ENCODE data around the gene MAD1L1. TPM values are rescaled to one million over a fixed set of nuclear protein-coding genes. Genes with fewer than 3 reads are reported as not detected.

The MAD1L1 gene
- total RNA-seq, 1 experiment from 2014 or later = 38.5 TPM

DNA sequence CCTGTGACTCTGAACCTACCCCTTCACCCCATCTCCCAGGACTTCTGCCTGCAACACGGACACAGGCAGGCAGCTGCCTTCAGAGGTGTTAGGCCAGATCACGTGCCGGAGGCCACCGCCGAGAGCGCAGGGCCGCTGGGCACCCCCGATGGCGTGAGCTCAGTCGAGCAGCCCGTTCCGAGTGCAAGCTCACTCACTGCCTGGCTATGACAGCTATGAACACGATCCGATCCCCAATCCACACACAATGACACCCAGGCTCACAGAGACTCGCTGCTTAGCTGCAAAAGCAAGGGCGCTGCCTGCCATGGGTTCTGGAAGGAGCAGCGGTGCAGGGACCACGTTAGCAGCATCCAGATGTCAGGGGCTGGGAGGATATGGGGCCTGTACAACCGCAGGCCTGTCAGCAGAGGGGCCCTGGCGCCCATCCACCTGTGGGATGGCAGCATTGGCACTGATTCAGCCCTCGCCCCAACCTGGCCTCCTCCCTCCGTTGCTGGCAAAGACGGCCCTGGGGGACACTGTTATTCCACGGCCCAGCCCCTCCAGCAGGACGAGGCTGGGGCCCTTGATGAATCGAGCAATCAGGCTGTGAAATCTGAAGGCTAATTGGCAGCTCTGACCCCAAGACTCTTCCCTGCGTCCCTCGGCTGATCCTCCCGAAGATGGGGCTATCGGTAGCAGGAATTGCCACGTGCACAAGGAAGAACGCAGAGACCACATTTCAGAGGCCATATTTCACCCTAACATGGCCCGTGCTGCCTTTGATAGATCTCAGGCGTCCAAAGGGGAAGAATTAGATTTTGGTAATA lies 332.6 kb downstream of the MAD1L1 start:
- H3K4me2 ChIP-seq (ENCODE audit: low read length) = no peak overlapping the region
- intact Hi-C loops (cut with micrococcal nuclease) = no loop called here
- TF ChIP-seq, protein P1, sequence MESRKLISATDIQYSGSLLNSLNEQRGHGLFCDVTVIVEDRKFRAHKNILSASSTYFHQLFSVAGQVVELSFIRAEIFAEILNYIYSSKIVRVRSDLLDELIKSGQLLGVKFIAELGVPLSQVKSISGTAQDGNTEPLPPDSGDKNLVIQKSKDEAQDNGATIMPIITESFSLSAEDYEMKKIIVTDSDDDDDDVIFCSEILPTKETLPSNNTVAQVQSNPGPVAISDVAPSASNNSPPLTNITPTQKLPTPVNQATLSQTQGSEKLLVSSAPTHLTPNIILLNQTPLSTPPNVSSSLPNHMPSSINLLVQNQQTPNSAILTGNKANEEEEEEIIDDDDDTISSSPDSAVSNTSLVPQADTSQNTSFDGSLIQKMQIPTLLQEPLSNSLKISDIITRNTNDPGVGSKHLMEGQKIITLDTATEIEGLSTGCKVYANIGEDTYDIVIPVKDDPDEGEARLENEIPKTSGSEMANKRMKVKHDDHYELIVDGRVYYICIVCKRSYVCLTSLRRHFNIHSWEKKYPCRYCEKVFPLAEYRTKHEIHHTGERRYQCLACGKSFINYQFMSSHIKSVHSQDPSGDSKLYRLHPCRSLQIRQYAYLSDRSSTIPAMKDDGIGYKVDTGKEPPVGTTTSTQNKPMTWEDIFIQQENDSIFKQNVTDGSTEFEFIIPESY (IDR thresholded peaks at IDR 0.05; ENCODE audit: extremely low read depth, insufficient replicate concordance, low read length) = no peak
- TF ChIP-seq RAD21 (IDR thresholded peaks at IDR 0.05; ENCODE audit: low read depth) (no peak), EGR1 (IDR thresholded peaks at IDR 0.05; ENCODE audit: low read depth) (no peak), TCF7L2 (IDR thresholded peaks at IDR 0.05; ENCODE audit: borderline replicate concordance, extremely low read depth, insufficient read depth, insufficient read length) (no peak), ZNF274 (IDR thresholded peaks at IDR 0.05; ENCODE audit: low read depth, low read length) (no peak)
- TF ChIP-seq, protein P2, sequence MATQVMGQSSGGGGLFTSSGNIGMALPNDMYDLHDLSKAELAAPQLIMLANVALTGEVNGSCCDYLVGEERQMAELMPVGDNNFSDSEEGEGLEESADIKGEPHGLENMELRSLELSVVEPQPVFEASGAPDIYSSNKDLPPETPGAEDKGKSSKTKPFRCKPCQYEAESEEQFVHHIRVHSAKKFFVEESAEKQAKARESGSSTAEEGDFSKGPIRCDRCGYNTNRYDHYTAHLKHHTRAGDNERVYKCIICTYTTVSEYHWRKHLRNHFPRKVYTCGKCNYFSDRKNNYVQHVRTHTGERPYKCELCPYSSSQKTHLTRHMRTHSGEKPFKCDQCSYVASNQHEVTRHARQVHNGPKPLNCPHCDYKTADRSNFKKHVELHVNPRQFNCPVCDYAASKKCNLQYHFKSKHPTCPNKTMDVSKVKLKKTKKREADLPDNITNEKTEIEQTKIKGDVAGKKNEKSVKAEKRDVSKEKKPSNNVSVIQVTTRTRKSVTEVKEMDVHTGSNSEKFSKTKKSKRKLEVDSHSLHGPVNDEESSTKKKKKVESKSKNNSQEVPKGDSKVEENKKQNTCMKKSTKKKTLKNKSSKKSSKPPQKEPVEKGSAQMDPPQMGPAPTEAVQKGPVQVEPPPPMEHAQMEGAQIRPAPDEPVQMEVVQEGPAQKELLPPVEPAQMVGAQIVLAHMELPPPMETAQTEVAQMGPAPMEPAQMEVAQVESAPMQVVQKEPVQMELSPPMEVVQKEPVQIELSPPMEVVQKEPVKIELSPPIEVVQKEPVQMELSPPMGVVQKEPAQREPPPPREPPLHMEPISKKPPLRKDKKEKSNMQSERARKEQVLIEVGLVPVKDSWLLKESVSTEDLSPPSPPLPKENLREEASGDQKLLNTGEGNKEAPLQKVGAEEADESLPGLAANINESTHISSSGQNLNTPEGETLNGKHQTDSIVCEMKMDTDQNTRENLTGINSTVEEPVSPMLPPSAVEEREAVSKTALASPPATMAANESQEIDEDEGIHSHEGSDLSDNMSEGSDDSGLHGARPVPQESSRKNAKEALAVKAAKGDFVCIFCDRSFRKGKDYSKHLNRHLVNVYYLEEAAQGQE (IDR thresholded peaks at IDR 0.05; ENCODE audit: low read depth) = no peak
- H3K27ac ChIP-seq (ENCODE audit: low read depth, low read length) = no peak overlapping the region
- no peak overlapping the region for H3K9ac ChIP-seq (ENCODE audit: low read length)
- no peaks in the 10 kb centered on the region for H3K9me3 ChIP-seq (ENCODE audit: control insufficient read depth in 1 of 2, insufficient read depth in 1 of 2, low read depth in 1 of 2, low read length in 2 of 2)
- no peaks in the 10 kb centered on the region for H3K27me3 ChIP-seq (ENCODE audit: insufficient read depth, low read length)
- H3K9me2 ChIP-seq (ENCODE audit: insufficient read depth) = no peaks in the 10 kb centered on the region
- CTCF ChIA-PET = no interaction called here
- BruUV-seq (replicated peaks) = no TSS peak
- H3K4me3 ChIP-seq (replicated peaks in 1 of 2; ENCODE audit: low read depth in 1 of 2, low read length in 2 of 2) = no peak overlapping the region
- RAD21 ChIA-PET (ENCODE audit: low non-redundant PET in 1 of 2, low total read pairs in 2 of 2, uncharacterized antibody in 2 of 2, unreplicated experiment in 2 of 2) = no interaction called here
- DNase-seq (ENCODE audit: low read depth, low spot score) (no peak), ATAC-seq (no peak)
- H2AFZ ChIP-seq (ENCODE audit: low read depth, low read length, poor library complexity, severe bottlenecking) = no peak overlapping the region
- H3K4me1 ChIP-seq (ENCODE audit: control insufficient read depth in 1 of 2, insufficient read depth in 2 of 2, low read length in 2 of 2) = no peaks in the 10 kb centered on the region
- POLR2A ChIA-PET = no interaction called here
- no peaks in the 10 kb centered on the region for H3K36me3 ChIP-seq (ENCODE audit: control insufficient read depth in 1 of 2, insufficient read depth in 2 of 2, low read length in 2 of 2)
- H4K20me1 ChIP-seq (ENCODE audit: insufficient read depth) = no peaks in the 10 kb centered on the region
- no peaks in the 10 kb centered on the region for H3K79me2 ChIP-seq (ENCODE audit: insufficient read depth, low read length)
